OCI-M1 (cell line): ENCODE results near the gene CHIC2.
"Not testable (repeated sequence)": the region's sequence is repeated elsewhere in the genome, so short reads cannot be mapped to it uniquely, and the experiment has no call there.

Experiments used
- DNase-seq: peaks from one replicate; lab custom pipeline; 2025; lab: John Stamatoyannopoulos, UW

The CHIC2 gene

GRCh38 chr4:54064317-54065111 lies at the start of gene CHIC2:
Gene CHIC2 (minus strand): TSS chr4:54064605. CDS start chr4:54064300, 305 bp downstream.
- DNase-seq, result peak; percentile 94

- not testable (repeated sequence) for DNase-seq
Observed at GRCh38 chr4:54113206-54113605, 48.8 kb upstream of the CHIC2 start.

GRCh38 chr4:54110019-54110416 lies 45.6 kb upstream of the CHIC2 start:
- DNase-seq, result no peak

GRCh38 chr4:54109241-54110018 lies 45.0 kb upstream of the CHIC2 start:
- DNase-seq, result no peak

GRCh38 chr4:54107951-54108748 lies 43.7 kb upstream of the CHIC2 start:
- no peak for DNase-seq

- no peak for DNase-seq
Observed at GRCh38 chr4:54104907-54105306, 40.5 kb upstream of the CHIC2 start.

- no peak for DNase-seq
Observed at GRCh38 chr4:54103190-54103574, 38.8 kb upstream of the CHIC2 start.

GRCh38 chr4:54102531-54103106 lies 38.2 kb upstream of the CHIC2 start:
- DNase-seq, result peak; percentile 29

GRCh38 chr4:54101190-54102041 lies 37.0 kb upstream of the CHIC2 start:
- DNase-seq, result no peak

- DNase-seq, result no peak
Observed at GRCh38 chr4:54100595-54101189, 36.3 kb upstream of the CHIC2 start.

GRCh38 chr4:54099748-54100574 lies 35.6 kb upstream of the CHIC2 start, which contains the start of gene GSX2:
Gene GSX2 (plus strand): TSS chr4:54100163. CDS start chr4:54100345, 182 bp downstream.
- no peak for DNase-seq

GRCh38 chr4:54099287-54099747 lies 34.9 kb upstream of the CHIC2 start:
- DNase-seq, result no peak

- DNase-seq, result no peak
Observed at GRCh38 chr4:54098375-54098774, 34.0 kb upstream of the CHIC2 start.

- no peak for DNase-seq
Observed at GRCh38 chr4:54097152-54097551, 32.7 kb upstream of the CHIC2 start.

- DNase-seq, result no peak
Observed at GRCh38 chr4:54096295-54096962, 32.0 kb upstream of the CHIC2 start.

GRCh38 chr4:54095110-54095825 lies 30.9 kb upstream of the CHIC2 start:
- DNase-seq, result no peak

GRCh38 chr4:54094451-54094850 lies 30.0 kb upstream of the CHIC2 start:
- no peak for DNase-seq
